Chondrocyte (in vitro differentiated cells): ENCODE data around the gene WSCD2. TPM values are rescaled to one million over a fixed set of nuclear protein-coding genes. Genes with fewer than 3 reads are reported as not detected.

Experiments used
- DNase-seq: peaks from one replicate; pipeline ENCODE4 v3.0.0; 2021; ENCODE audit warnings: mixed read lengths, low spot score
- H3K27ac Mint-ChIP-seq: one replicate; pipeline ENCODE4 v1.8.0; 2021; ENCODE audit warnings: mild to moderate bottlenecking, moderate library complexity, mixed read lengths; ENCODE audit not compliant: unreplicated experiment
- H3K27me3 Mint-ChIP-seq: 2 replicates; pipeline ENCODE4 v1.8.0; 2021; ENCODE audit warnings: low read depth, mixed read lengths
- H3K36me3 Mint-ChIP-seq: 2 replicates; pipeline ENCODE4 v1.8.0; 2021; ENCODE audit warnings: low read depth, mixed read lengths
- H3K4me1 Mint-ChIP-seq: 2 replicates; pipeline ENCODE4 v1.8.0; 2021; ENCODE audit warnings: low read depth, mild to moderate bottlenecking, mixed read lengths
- H3K4me3 Mint-ChIP-seq: one replicate; pipeline ENCODE4 v1.8.0; 2021; ENCODE audit warnings: mild to moderate bottlenecking, moderate library complexity, mixed read lengths; ENCODE audit not compliant: unreplicated experiment
- H3K9me3 Mint-ChIP-seq: 2 replicates; pipeline ENCODE4 v1.8.0; 2021; ENCODE audit warnings: low read depth, mixed read lengths
- CTCF ChIP-seq: fragments of 200-600 bp; sonication (generic); IDR thresholded peaks from 2 replicates; pipeline ENCODE4 v1.5.0; 2021; ENCODE audit warnings: antibody characterized with exemption, mild to moderate bottlenecking, moderate library complexity
- total RNA-seq: library from RNA; stranded (reverse); gene quantifications from 3 replicates; pipeline ENCODE4 v1.2.1, GENCODE V29; 2021

Gene WSCD2
- total RNA-seq, 1 donor from 2014 or later: 0.32 TPM

- no peak overlapping the region for H3K4me3 Mint-ChIP-seq
- TF ChIP-seq CTCF: no peak
- no peak overlapping the region for H3K27ac Mint-ChIP-seq
- DNase-seq: no peak
- H3K9me3 Mint-ChIP-seq: no peaks in the 10 kb centered on the region
- peaks cover 22% of the 10 kb centered on the region for H3K27me3 Mint-ChIP-seq
- H3K36me3 Mint-ChIP-seq: no peaks in the 10 kb centered on the region
- H3K4me1 Mint-ChIP-seq: no peaks in the 10 kb centered on the region
Observed at GRCh38 chr12:108226866-108227265, 97.8 kb downstream of the WSCD2 start.

DNA sequence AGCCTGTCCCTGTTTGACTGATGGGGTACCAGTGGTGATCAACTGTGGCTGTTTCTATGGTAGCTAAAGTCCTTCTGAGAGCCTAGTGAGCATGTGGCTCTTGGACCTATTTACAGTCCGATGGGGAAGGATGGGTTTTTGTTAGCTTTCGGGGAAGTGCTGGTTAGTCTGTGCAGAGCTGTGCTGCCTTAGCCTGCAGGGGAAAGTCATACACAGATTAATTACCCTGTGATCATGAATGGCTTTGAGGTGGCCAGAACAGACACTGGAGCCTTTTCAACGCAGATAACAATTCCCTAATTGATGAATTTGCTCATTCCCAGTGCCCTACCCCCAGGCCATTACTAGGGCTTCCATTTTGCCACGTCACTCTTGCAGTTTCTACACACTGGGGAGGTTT lies 99.7 kb downstream of the WSCD2 start:
- no peak for TF ChIP-seq CTCF
- H3K4me3 Mint-ChIP-seq: no peak overlapping the region
- DNase-seq: no peak
- H3K27ac Mint-ChIP-seq: no peak overlapping the region
- peaks cover 22% of the 10 kb centered on the region for H3K27me3 Mint-ChIP-seq
- no peaks in the 10 kb centered on the region for H3K4me1 Mint-ChIP-seq
- H3K9me3 Mint-ChIP-seq: no peaks in the 10 kb centered on the region
- no peaks in the 10 kb centered on the region for H3K36me3 Mint-ChIP-seq

GRCh38 chr12:108231109-108231905 lies 102.2 kb downstream of the WSCD2 start:
- no peaks in the 10 kb centered on the region for H3K9me3 Mint-ChIP-seq
- DNase-seq: no peak
- H3K4me1 Mint-ChIP-seq: peaks cover 5% of the 10 kb centered on the region
- no peak overlapping the region for H3K27ac Mint-ChIP-seq
- peaks cover 31% of the 10 kb centered on the region for H3K27me3 Mint-ChIP-seq
- no peaks in the 10 kb centered on the region for H3K36me3 Mint-ChIP-seq
- H3K4me3 Mint-ChIP-seq: no peak overlapping the region
- no peak for TF ChIP-seq CTCF

DNA sequence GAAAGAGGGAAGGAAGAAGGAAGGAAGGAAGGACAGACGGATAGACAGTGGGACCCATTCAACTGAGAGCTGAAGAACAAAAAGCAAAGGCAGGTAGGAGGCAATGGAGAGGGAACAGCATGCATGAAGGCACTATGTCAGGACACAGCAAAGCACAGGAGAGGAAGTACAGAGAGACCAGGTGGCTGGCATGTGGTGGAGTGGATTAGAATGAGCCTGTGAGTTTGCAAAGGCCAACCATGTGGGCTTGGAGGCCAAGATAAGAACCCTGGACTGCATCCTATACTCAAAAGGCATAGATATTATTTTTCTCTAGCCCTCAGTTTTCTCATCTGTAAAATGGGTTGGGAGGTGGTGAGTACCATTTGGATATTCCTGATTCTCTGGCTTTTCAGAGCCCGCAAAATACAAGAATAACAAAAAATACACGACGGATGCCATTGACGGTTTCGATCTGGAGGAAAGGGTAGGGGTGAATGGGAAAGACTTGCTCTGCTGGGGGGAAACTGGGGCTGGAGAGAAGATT lies 102.9 kb downstream of the WSCD2 start:
- no peak overlapping the region for H3K4me3 Mint-ChIP-seq
- no peak for TF ChIP-seq CTCF
- no peaks in the 10 kb centered on the region for H3K36me3 Mint-ChIP-seq
- H3K27me3 Mint-ChIP-seq: peaks cover 35% of the 10 kb centered on the region
- H3K9me3 Mint-ChIP-seq: no peaks in the 10 kb centered on the region
- no peak overlapping the region for H3K27ac Mint-ChIP-seq
- no peak for DNase-seq
- H3K4me1 Mint-ChIP-seq: peaks cover 5% of the 10 kb centered on the region

- H3K27ac Mint-ChIP-seq: no peak overlapping the region
Observed at GRCh38 chr12:108232565-108232964, 103.5 kb downstream of the WSCD2 start.

More at GRCh38 chr12:108232565-108232964, 103.5 kb downstream of the WSCD2 start:
- TF ChIP-seq CTCF: no peak
- no peak for DNase-seq
- H3K36me3 Mint-ChIP-seq: peaks cover 4% of the 10 kb centered on the region
- H3K4me3 Mint-ChIP-seq: no peak overlapping the region
- H3K27me3 Mint-ChIP-seq: peaks cover 37% of the 10 kb centered on the region
- peaks cover 5% of the 10 kb centered on the region for H3K4me1 Mint-ChIP-seq
- peaks cover 5% of the 10 kb centered on the region for H3K9me3 Mint-ChIP-seq
